Measurements from ENCODE around the gene KIF12.

The KIF12 gene

DNA sequence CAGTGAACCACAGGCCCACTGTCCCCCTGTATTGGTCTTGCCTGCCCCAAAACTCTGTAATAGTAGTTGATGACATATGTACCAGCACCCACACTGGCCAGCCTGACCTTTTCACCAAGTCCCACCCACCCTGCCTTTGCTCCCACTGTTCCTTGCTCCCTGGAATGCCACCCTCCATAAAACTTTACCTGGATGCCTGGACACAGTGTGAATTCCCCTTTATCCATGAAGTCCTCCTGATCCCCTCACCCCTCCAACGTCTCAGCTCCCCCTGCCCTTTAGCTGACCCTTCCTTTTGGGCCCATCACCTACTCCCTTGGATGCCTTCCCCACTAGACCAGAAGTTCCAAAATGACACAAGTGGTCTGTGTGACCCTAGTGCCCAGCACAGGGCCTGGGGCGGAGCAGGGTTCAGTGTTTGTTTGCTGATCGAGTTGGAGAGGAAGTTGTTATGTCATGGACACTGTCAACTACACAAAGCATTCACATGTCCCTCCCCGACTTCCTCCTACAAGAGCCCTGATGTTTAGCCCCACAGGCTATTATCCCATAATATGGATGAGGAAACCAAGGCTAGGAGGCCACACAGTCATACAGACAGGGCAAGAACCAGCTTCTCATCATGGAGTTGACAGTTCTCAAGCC, 37.1 kb downstream of the KIF12 start:
- H3K27ac Mint-ChIP-seq = no peak overlapping the region
- DNase-seq = no peak
- H3K9me3 Mint-ChIP-seq = no peaks in the 10 kb centered on the region
- H3K4me3 Mint-ChIP-seq = no peak overlapping the region
- H3K36me3 Mint-ChIP-seq = no peaks in the 10 kb centered on the region
- no peaks in the 10 kb centered on the region for H3K4me1 Mint-ChIP-seq
- H3K27me3 Mint-ChIP-seq = peaks cover 11% of the 10 kb centered on the region
- CTCF ChIA-PET = no interaction called here

DNA sequence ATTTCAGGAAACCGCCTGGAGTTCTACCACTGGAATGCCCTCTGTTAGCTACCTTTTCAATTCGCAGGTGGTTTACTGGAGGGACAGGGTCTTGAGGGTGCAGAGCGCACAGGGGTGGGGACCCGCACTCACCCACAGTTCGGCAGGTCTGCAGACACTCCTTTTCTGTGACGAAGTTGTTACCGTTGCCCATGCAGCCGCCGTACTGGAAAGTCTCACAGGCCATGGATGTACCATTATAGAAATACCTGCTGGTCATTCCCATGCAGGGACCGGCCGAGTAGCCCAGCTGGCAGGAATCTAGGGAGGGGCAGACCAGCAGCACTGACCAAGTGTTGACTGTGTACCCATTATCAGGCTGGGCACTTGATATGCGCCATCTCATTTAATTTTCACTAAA, 37.8 kb downstream of the KIF12 start:
- no peaks in the 10 kb centered on the region for H3K4me1 Mint-ChIP-seq
- no peak overlapping the region for H3K4me3 Mint-ChIP-seq
- CTCF ChIA-PET = no interaction called here
- DNase-seq = no peak
- no peaks in the 10 kb centered on the region for H3K9me3 Mint-ChIP-seq
- H3K27me3 Mint-ChIP-seq = peaks cover 11% of the 10 kb centered on the region
- no peaks in the 10 kb centered on the region for H3K36me3 Mint-ChIP-seq
- no peak overlapping the region for H3K27ac Mint-ChIP-seq

DNA sequence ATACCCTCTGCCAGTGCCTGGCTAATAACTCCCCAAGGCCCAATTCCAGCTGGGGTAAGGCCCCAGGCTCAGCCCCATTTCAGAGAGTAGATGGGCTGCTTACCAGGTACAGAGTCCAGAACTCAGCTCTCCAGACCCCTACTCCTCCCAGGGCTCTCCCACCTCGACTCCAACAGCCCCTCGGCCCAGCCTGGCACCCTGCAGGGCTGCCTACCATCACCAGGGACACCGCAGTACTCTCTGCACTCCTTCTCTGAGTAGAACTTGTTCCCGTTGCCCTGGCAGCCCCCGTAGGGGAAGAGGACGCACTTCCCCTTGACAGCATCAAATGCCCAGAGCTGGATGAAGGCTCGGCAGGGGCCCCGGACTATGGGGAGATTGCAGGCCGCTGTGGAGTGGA, 38.4 kb downstream of the KIF12 start:
- no peak overlapping the region for H3K27ac Mint-ChIP-seq
- no peaks in the 10 kb centered on the region for H3K36me3 Mint-ChIP-seq
- DNase-seq = no peak
- H3K9me3 Mint-ChIP-seq = no peaks in the 10 kb centered on the region
- H3K27me3 Mint-ChIP-seq = peaks cover 11% of the 10 kb centered on the region
- no peak overlapping the region for H3K4me3 Mint-ChIP-seq
- H3K4me1 Mint-ChIP-seq = no peaks in the 10 kb centered on the region
- CTCF ChIA-PET = no interaction called here

DNA sequence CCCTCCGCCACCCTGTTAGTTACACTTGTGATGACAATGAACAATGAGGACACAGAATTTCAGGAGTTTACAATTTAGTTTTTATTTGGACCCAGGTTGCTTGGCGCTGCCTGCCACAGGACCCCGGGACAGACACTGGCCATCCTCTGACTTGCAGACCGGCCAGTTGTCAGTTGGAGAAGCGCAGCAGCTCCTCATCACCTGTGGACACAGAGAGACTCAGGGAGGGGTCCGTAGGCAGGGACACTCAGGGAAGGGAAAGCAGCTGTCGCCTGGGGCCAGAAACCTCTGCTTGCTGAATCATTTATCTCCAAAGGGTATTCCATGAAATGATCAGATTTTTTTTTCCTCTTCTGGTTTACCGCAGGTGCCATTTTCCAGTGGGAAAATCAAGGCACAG, 39.0 kb downstream of the KIF12 start:
- DNase-seq = no peak
- peaks cover 11% of the 10 kb centered on the region for H3K27me3 Mint-ChIP-seq
- no peak overlapping the region for H3K4me3 Mint-ChIP-seq
- no peak overlapping the region for H3K27ac Mint-ChIP-seq
- no peaks in the 10 kb centered on the region for H3K36me3 Mint-ChIP-seq
- H3K4me1 Mint-ChIP-seq = no peaks in the 10 kb centered on the region
- no peaks in the 10 kb centered on the region for H3K9me3 Mint-ChIP-seq
- CTCF ChIA-PET = no interaction called here

DNA sequence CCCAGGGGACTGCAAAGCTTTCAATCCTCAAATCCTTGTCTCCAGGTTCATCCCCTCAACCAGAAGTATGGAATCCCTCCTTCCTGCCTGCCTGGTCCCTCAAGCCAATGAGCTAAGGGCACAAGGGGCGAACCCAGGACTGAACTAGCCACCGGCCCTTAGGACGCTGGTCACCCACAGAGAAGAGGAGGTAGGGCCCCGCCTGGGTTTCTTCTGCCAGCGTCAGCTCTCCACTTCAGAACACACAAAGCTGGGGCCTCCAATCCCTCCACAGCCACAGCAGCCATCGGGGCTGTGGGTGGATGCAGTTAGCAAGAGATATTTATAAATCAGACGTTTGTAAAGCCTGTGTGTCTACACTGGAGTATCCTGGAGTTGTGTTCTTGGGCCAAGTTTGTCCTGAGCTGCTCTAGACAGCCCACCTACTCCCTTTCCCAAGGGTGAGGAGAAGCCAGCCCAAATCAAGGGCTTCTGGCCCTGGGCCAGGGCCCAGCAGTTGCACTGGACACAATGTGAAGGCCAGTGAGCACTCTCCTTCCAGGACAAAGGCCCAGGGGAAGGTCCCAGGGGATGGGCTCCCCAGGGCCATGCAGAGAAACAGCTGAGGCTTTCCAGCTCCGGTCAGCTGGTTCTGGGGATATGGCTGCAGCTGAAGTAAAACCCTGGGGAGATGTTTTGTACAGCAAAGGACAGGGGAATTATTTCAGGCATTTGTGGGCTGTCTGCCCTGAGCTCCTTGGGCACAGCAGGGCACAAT, 39.9 kb downstream of the KIF12 start:
- no peaks in the 10 kb centered on the region for H3K4me1 Mint-ChIP-seq
- H3K36me3 Mint-ChIP-seq = no peaks in the 10 kb centered on the region
- CTCF ChIA-PET = no interaction called here
- no peaks in the 10 kb centered on the region for H3K9me3 Mint-ChIP-seq
- H3K27ac Mint-ChIP-seq = no peak overlapping the region
- DNase-seq = no peak
- no peak overlapping the region for H3K4me3 Mint-ChIP-seq
- H3K27me3 Mint-ChIP-seq = peaks cover 11% of the 10 kb centered on the region

DNA sequence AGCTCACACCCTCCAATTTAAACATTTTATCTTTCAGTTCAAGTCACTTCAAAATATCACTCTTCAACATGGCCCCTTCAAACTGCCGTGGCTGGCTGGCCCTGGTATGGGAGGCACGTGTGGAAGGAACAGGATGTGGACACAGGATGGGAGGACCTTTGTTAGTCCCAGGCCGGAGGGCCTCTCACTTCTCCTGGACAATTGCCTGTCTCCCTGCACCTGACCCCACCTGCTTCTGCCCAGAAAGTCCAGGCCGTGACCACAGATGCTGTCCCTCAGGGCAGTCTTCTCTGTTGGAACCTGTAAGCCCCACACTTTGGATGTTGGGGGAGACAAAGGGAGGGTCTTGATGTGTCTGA, 40.4 kb downstream of the KIF12 start:
- no peak for DNase-seq
- H3K27me3 Mint-ChIP-seq = peaks cover 11% of the 10 kb centered on the region
- CTCF ChIA-PET = no interaction called here
- no peaks in the 10 kb centered on the region for H3K9me3 Mint-ChIP-seq
- no peak overlapping the region for H3K27ac Mint-ChIP-seq
- no peak overlapping the region for H3K4me3 Mint-ChIP-seq
- H3K4me1 Mint-ChIP-seq = no peaks in the 10 kb centered on the region
- no peaks in the 10 kb centered on the region for H3K36me3 Mint-ChIP-seq

DNA sequence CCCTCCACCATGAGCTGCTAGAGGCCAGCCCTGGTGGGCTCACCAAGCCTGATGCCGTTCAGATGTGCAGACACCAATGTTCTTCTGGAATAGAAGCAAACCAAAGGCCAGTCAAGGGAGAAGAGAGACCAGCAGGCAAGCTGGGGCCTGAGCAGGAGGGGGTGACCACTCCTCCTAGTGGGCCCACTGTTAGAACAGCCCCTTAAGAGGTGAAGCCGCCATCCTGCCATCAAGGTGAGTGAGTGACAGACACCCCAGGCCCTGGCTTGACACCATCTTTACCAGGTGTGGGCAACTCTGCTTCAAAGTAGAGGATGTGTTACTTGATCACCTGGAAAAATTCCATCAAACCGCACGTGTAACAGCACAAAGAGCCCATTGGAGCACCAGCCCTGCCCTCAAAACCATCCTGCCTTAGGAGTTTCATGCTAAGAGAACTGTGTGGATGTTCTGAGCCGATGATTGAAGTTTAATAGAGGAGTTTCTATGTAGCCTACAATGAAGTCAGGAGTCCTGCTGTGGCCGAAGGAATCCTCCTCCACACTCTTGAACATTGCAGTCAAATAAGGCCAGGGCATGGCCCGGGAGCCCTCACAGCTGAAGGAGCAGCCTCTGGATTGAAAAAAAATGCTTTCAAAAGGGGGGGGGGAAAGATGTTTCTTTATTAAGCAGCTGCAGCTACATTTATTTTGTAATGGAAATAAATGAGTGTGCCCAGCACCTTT, 41.8 kb downstream of the KIF12 start:
- Mint-ChIP-seq H3K27me3 (peaks cover 4% of the 10 kb centered on the region), H3K9me3 (no peaks in the 10 kb centered on the region), H3K36me3 (no peaks in the 10 kb centered on the region), H3K27ac (no peak overlapping the region), H3K4me1 (no peaks in the 10 kb centered on the region), H3K4me3 (no peak overlapping the region)
- CTCF ChIA-PET = no interaction called here
- DNase-seq = no peak

DNA sequence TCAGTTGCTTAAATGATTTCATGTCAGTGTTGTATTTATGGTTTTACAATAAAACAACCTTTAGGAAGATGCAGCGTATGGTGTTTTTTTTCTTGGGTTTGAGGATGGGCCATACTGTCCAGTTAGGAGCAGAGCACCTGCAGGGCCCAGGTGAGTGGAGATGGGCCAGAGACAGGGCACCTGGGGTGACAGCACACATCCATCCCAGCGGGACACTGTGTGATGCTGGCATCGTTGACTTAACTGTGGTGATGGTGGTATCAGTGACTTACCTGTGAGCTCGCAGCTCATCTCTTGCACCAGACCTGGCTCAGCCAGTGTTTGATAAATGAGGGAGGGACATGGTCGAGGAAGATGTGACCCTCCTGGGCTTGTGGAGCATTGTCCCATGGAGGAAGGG, 42.6 kb downstream of the KIF12 start:
- no peak for DNase-seq
- Mint-ChIP-seq H3K9me3 (no peaks in the 10 kb centered on the region), H3K36me3 (no peaks in the 10 kb centered on the region), H3K27ac (no peak overlapping the region), H3K4me1 (no peaks in the 10 kb centered on the region), H3K27me3 (peaks cover 4% of the 10 kb centered on the region), H3K4me3 (no peak overlapping the region)
- CTCF ChIA-PET = no interaction called here

DNA sequence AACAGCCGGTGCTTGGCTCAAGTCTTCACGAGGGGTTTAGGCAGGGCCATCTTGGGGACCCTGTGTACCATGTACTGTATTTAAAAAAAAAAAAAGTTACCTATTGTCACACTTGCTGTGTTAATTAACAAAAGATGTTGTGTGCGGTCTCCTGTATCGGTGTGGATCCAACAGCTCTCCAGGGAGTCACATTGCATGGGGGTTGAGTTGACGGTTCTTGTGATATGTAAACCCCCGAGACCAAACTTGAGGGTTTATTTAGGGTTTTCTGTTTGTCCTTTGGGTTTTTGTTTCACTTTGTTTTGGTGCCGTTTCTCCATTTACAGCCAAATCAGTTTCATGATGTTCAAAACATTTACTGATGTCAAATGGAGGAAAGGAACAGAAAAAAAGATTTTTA, 43.2 kb downstream of the KIF12 start:
- H3K4me1 Mint-ChIP-seq = no peaks in the 10 kb centered on the region
- H3K36me3 Mint-ChIP-seq = no peaks in the 10 kb centered on the region
- H3K27me3 Mint-ChIP-seq = peaks cover 4% of the 10 kb centered on the region
- H3K9me3 Mint-ChIP-seq = no peaks in the 10 kb centered on the region
- CTCF ChIA-PET = no interaction called here
- H3K27ac Mint-ChIP-seq = no peak overlapping the region
- DNase-seq = no peak
- no peak overlapping the region for H3K4me3 Mint-ChIP-seq

DNA sequence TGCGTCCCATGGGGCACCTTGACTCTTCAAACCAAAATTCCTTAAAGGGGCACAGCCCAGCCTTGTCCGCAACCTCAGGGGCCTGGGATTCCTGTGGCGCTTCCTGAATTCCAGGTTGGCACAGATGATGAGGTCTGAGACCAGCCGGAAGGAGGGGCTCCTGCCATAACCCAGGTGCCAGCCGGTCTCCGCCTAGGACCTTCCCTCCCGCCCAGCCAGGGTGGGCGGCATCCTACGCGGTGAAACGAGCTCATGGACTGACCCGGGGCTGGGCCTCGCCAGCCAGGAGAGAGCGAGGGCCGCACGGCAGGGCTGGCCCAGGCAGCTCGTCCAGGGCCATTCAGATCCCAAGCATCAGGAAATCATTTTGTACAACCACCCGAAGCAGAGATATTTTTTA, 44.0 kb downstream of the KIF12 start:
- H3K27ac Mint-ChIP-seq = no peak overlapping the region
- no peak for DNase-seq
- H3K36me3 Mint-ChIP-seq = no peaks in the 10 kb centered on the region
- CTCF ChIA-PET = no interaction called here
- no peak overlapping the region for H3K4me3 Mint-ChIP-seq
- no peaks in the 10 kb centered on the region for H3K27me3 Mint-ChIP-seq
- H3K4me1 Mint-ChIP-seq = no peaks in the 10 kb centered on the region
- H3K9me3 Mint-ChIP-seq = no peaks in the 10 kb centered on the region

DNA sequence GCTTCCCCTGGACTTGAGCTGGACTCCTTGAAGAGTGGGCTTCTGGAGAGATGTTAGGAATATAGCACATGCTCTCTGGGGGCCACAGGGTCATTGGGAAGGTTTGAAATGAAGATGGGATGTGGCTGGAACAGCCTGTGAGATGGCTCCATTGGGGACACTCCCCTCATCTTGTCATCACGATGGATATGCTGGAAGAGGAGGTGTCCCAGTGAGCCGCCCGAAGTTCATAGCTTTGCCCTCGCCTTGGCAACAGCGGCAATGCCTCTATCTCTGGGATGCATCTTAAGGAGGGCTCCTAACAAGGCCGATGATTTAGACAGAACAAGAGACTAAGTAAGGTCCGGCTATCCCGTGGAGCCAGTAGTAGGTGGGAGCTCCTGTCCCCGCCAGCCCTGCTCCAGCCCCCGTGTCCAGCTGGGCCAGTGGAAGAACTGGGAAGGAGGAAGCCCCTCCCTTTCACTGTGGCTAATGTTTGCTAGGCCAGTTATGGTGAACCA, 44.9 kb downstream of the KIF12 start:
- no peaks in the 10 kb centered on the region for H3K4me1 Mint-ChIP-seq
- H3K4me3 Mint-ChIP-seq = no peak overlapping the region
- no peaks in the 10 kb centered on the region for H3K9me3 Mint-ChIP-seq
- CTCF ChIA-PET = no interaction called here
- H3K27ac Mint-ChIP-seq = no peak overlapping the region
- no peak for DNase-seq
- H3K36me3 Mint-ChIP-seq = no peaks in the 10 kb centered on the region
- H3K27me3 Mint-ChIP-seq = no peaks in the 10 kb centered on the region

DNA sequence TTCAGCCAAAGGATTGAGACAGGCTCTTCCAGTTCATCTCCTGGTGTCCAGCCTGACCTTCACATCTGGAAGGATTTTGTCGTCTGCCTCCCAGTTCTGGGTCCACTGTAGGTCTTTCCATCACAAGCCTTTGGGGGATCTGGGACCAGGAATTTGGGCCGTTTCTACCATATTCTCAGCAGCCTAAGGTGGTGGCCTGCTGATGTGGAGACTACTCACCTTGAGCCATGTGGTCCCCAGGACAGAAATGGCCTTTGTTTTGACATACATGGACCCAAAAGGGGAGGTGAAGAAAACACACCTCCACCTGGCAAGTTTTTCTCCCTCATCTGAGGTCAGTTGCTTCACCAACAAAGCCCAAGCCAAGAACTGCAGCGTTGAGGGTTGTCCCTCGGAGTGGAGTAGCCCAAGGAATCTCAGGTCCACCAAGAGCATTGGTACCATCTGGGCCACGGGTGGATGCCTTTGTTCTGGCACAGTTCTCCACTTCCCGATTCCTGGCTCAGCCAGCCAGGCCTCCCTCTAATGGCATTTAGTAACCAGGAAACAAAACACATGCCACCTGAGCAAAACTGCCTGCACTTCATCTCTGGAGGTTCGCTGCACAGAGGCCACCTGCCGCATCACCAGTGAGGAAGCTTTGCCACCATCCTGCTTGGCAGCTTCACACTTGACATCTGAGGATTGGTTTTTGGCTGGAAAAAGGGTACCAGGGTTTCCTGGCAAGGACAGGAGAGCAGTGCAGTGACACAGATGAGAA, 45.7 kb downstream of the KIF12 start:
- Mint-ChIP-seq H3K4me1 (no peaks in the 10 kb centered on the region), H3K4me3 (no peak overlapping the region), H3K27ac (no peak overlapping the region), H3K36me3 (no peaks in the 10 kb centered on the region), H3K9me3 (no peaks in the 10 kb centered on the region), H3K27me3 (no peaks in the 10 kb centered on the region)
- CTCF ChIA-PET = interaction anchor here (0.6 kb wide), 1 partner anchor 1476 kb away, joined by 3 read pairs; no protein-coding TSS in a partner anchor
- DNase-seq = no peak

DNA sequence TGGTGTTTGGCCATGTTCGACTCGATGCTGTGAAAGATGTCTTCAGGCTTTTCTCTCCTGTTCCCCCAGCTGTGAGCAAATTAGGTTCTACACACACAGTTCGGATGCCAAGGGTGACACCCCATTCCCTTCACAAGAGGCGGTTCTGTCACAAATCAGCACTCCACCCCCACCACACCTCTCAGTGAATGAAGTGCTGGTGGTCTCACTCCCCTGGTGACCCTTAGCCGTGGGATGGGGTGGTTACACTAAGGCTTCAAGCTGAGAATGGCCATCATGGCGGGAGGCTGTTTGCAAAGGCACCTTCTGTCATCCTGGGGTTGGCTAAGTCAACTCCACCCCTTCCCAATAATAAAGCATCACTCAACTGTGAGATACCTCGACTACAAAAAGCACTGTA, 47.4 kb downstream of the KIF12 start:
- Mint-ChIP-seq H3K36me3 (no peaks in the 10 kb centered on the region), H3K27me3 (no peaks in the 10 kb centered on the region), H3K9me3 (no peaks in the 10 kb centered on the region), H3K4me1 (no peaks in the 10 kb centered on the region), H3K4me3 (no peak overlapping the region), H3K27ac (no peak overlapping the region)
- no peak for DNase-seq
- CTCF ChIA-PET = no interaction called here

DNA sequence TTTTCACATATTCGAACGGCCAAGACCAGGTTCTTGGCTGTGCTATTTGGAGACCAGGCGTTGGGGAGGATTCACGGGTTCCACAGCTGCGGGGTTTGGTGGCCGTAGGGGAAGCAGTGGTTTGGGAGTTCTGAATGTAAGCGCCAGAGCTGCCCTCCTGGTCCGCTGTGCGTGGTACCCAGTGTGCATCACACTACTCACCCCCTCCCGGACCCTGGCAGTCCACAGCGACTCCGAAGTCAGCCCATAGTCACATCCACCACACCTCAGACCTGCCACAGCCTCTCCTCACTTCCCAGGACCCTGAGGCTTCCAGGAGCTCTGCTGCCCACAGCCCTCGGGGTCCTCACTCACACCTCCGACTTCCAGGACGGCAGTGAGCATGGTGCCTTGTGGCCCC, 47.8 kb downstream of the KIF12 start:
- Mint-ChIP-seq H3K4me1 (no peaks in the 10 kb centered on the region), H3K27me3 (no peaks in the 10 kb centered on the region), H3K36me3 (no peaks in the 10 kb centered on the region), H3K27ac (no peak overlapping the region), H3K9me3 (no peaks in the 10 kb centered on the region), H3K4me3 (no peak overlapping the region)
- no peak for DNase-seq
- CTCF ChIA-PET = no interaction called here

Measured in activated naive CD4-positive, alpha-beta T cell treated with anti-CD3 and anti-CD28 coated beads, Interleukin-2, amount 10 ng/mL, durations not matched to agents 7 days and 5 days (primary cell).